ENCODE measurements around the gene CFAP410. TPM values are rescaled to one million over a fixed set of nuclear protein-coding genes. Genes with fewer than 3 reads are reported as not detected.

The CFAP410 gene
- total and polyA plus RNA-seq, 2 of the 8 experiments (the other 6 are each of a cell fraction or from before 2014, with no cell fraction given) = 10.6 to 12.0 TPM

GRCh38 chr21:44317871-44318270 is 21.3 kb downstream of the CFAP410 start:
- Histone ChIP-seq H3K18ac (ENCODE audit: extremely low read depth, low read length) (no peak overlapping the region), H3K23ac (ENCODE audit: insufficient read length) (no peak overlapping the region), H3K4me2 (ENCODE audit: insufficient read depth in 1 of 2, low read depth in 2 of 2, low read length in 2 of 2) (no peak overlapping the region), H3K9me3 (ENCODE audit: insufficient read depth in 2 of 2, low read depth in 1 of 2, low read length in 1 of 2) (no peaks in the 10 kb centered on the region), H2BK12ac (ENCODE audit: low read depth, low read length) (no peak overlapping the region), H3K79me2 (ENCODE audit: control insufficient read depth in 1 of 2, insufficient read depth in 2 of 2, low read length in 2 of 2) (no peaks in the 10 kb centered on the region), H3K4ac (replicated peaks; ENCODE audit: insufficient read length, low read depth, low read length) (no peak overlapping the region), H3K36me3 (ENCODE audit: control insufficient read depth in 2 of 4, insufficient read depth in 4 of 4, low read length in 3 of 4) (peaks cover 0 to 28% (median 2%) of the 10 kb centered on the region in 4 experiments; a peak in 5 of 8 replicates), H4K5ac (ENCODE audit: insufficient read length, low read depth, low read length) (no peak overlapping the region), H4K20me1 (replicated peaks in 1 of 2; ENCODE audit: control insufficient read depth in 1 of 2, insufficient read depth in 2 of 2, low read length in 2 of 2) (peaks cover 0 to 9% of the 10 kb centered on the region in 2 experiments), H3K23me2 (ENCODE audit: low read depth, low read length) (no peaks in the 10 kb centered on the region), H2BK15ac (ENCODE audit: low read length) (no peak overlapping the region), H3K27ac (ENCODE audit: low read depth, low read length) (no peak overlapping the region), H3K9ac (replicated peaks in 1 of 4; ENCODE audit: extremely low read depth in 1 of 4, low read depth in 3 of 4, low read length in 3 of 4) (no peak overlapping the region), H3K14ac (ENCODE audit: insufficient read length) (no peak overlapping the region), H3K56ac (replicated peaks; ENCODE audit: insufficient read length, low read depth, low read length) (no peak overlapping the region), H2BK20ac (ENCODE audit: low read length) (no peak overlapping the region), H3K4me1 (replicated peaks in 1 of 4; ENCODE audit: control insufficient read depth in 3 of 4, insufficient read depth in 4 of 4, low read length in 3 of 4) (no peaks in the 10 kb centered on the region), H2BK5ac (ENCODE audit: low read depth, low read length) (peak overlapping the region; percentile 44; the same call in 1 of the 2 replicates), H2AK5ac (ENCODE audit: low read depth, low read length) (no peak overlapping the region), H3K27me3 (replicated peaks in 1 of 4; ENCODE audit: control insufficient read depth in 3 of 4, extremely low read depth in 1 of 4, insufficient read depth in 3 of 4, low read length in 3 of 4) (no peaks in the 10 kb centered on the region), H3K4me3 (ENCODE audit: extremely low read depth in 1 of 4, insufficient read depth in 2 of 4, low read depth in 3 of 4, low read length in 4 of 4) (no peak overlapping the region), H4K8ac (ENCODE audit: extremely low read depth, insufficient read depth, low read length) (peak overlapping the region; percentile 51; the same call in 1 of the 2 replicates), H2AFZ (ENCODE audit: low read length) (no peak overlapping the region), H4K91ac (replicated peaks; ENCODE audit: insufficient read length, low read length) (no peak overlapping the region), H2BK120ac (replicated peaks; ENCODE audit: low read depth, low read length) (no peak overlapping the region), H3K79me1 (ENCODE audit: low read depth, low read length) (no peaks in the 10 kb centered on the region)
- DNase-seq (ENCODE audit: low read depth in 1 of 2, low spot score in 2 of 2) (no peak), FAIRE-seq (no peak)
- 96% methylated on average over 21 of the region's 22 CpGs; no CpG with 5 or more reads in 1 of the 2 experiments for WGBS, 2 experiments (ENCODE audit: extremely low coverage in 1 of 2, insufficient coverage in 1 of 2, insufficient read length in 1 of 2, insufficient replicate concordance in 2 of 2, low coverage in 1 of 2, low lambda C conversion rate in 2 of 2, missing lambda C conversion rate in 1 of 2)
- ChIA-PET CTCF (ENCODE audit: partially characterized antibody) (interaction anchor here (1.3 kb wide), 1 partner anchor 17 kb away, joined by 3 read pairs; no protein-coding TSS in a partner anchor), POLR2A (ENCODE audit: partially characterized antibody) (interaction anchor here (1.5 kb wide), 1 partner anchor 16 kb away, joined by 3 read pairs; no protein-coding TSS in a partner anchor)
- TF ChIP-seq JUN (IDR thresholded peaks at IDR 0.05; ENCODE audit: low read depth, low read length) = no peak
- no peak for TF ChIP-seq JUND (IDR thresholded peaks at IDR 0.05; ENCODE audit: low read length)
- no peak for TF ChIP-seq FOSL1 (IDR thresholded peaks at IDR 0.05; ENCODE audit: insufficient read depth, low read depth, low read length)
- no peak for TF ChIP-seq BRCA1 (IDR thresholded peaks at IDR 0.05; ENCODE audit: low read depth, low read length)
- no peak for TF ChIP-seq USF2 (IDR thresholded peaks at IDR 0.05; ENCODE audit: low read length)
- TF ChIP-seq MAFK (IDR thresholded peaks at IDR 0.05; ENCODE audit: low read depth, low read length) = no peak

Measured in H1 (cell line).